ENCODE data around the gene CMKLR1.

Gene CMKLR1

DNA sequence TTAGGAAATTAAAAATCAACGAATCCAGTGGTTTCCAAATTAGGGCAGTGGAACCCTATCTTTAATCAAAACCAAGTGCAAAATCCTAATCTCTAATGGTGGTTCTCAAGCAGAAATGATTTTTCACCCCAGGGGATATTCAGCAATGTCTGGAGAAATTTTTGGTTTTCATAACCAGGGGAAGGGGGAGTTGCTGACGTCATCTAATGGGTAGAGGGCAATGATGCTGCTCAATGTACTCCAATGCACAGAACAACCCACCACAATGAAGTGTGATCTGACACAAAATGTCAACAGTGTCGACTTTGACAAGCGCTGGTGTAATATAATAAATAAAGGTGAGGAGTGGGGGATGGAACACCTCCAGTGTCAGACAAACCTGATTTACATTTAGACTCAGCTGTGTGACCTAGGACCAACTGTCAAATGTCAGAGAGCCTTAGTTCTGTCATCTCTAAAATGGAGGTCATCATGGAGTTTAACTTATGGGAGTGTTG lies 81.5 kb downstream of the CMKLR1 start:
- DNase-seq: no peak

DNA sequence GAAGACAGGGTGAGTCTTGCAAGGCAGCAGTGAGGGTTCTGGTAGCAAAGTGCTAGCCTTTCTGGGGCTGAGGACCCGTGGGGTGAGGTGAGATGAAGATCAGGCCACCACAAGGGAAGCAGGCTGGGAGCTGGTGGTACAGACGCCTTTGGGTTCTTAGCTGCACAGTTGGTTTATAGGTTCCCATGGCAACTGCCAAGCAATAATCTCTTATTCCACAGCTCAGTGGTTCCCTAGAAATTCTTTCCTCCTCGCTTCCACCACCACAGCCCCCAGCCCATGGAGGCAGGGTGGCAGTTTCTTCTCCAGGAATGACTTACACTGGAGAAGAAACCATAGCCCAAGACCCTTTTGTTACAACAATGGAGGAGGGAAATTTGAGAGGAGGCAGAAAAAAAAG lies 82.1 kb downstream of the CMKLR1 start:
- DNase-seq: no peak

DNA sequence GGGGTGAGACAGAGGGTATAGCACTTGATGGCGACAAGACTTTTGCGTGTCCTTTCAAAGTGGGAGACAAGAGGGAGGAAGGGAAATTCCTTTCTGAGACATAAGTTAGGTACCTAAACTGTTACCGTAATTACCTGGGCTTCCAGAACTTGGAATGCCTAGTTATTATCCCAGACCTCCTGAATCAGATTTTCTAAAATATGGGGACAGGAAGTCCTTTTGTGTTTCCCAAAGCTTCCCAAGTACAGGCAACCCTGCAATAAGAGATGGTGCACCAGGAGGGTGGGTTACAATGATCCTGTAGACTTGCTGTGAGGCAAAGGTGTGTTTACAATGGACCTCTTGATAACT lies 83.9 kb downstream of the CMKLR1 start:
- no peak for DNase-seq

DNA sequence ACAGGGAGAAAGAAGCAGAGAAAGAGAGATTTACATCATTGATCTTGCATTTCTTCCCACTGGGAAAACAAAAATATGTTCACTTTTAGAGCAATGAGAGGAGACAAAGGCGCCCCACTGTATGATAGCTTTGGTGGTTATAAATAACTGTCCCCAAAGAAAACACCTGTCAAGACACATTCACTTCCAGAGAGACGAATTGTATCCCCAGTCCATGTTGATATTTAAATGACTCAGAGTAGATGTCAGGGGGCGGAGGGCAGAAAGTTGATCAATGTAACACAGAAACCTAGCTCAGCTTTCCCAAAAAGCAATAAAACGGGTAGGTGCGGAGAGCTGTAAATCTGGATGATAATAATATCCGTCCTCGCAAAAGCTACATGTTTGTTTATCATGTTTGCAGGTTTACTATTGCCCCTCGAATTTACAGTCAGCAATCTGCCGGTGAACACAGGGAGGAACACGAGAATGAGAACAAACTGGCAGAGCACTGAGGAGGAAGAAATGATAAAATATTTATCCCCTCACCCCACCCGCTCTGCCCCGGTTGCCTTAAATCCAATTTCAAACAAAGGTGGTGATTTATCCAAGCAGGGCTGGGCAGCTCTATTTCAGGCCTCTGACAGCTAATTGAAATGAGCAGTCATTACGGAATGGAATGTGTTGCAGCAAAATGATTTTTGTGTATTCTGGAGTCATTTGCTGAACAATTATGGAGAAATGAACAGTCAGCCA lies 84.4 kb downstream of the CMKLR1 start:
- DNase-seq: no peak

DNA sequence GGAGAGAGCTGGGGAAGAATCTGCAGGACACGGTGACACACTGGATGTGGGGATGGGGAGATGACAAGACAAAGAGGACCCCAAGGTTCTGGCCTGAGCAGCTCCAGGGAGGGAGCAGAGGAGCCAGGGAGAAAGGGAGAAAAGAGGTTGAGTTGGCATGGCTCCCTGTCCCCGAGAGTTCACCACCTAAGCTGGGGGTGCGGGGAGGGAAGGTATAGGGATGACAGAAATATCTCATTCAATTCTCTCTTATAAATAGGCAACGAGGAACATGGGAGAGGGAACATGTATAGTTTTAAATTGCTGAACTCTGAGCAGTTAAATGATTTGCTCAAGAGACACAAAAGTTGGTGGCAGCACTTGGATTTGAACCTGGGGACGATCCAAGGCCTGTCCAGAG lies 85.1 kb downstream of the CMKLR1 start:
- DNase-seq: no peak

DNA sequence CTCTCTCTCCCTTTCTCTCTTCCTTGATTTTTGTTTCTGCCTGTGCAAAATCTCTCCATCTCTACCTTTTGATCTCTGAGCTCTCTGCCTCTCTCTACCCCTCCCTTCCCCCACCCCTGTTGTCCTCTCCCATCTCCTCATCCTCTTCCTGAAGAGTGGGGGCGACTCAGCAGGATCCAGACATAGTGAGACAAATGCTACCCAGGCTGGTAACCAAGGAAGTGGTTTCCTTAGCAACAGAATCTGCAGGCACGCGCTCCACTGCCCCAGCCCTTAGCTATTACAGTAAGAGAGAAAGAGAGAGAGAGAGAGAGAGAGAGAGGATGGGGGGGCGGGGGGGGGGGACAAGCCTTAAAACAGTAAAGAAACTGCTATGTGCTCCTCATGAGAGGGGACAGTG lies 85.6 kb downstream of the CMKLR1 start:
- no peak for DNase-seq

DNA sequence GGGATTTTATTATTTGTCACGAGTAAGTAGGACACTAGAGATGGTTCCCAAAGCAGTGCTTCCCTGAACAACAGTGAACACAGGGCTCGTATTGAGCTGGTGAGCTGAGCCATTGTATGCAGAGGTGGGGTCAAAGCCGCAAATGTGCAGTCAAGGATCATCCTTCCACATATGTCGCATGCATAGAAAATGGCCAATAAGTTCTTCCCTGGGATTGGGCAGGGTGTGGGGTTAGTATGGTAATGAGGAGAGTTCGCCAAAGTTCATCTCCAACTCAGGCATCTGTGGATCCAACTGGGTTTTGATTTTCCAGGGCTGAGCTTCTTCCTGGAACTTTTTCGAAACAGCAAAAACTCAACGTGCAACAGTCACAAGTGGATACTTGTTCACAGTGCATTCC lies 86.6 kb downstream of the CMKLR1 start:
- no peak for DNase-seq

DNA sequence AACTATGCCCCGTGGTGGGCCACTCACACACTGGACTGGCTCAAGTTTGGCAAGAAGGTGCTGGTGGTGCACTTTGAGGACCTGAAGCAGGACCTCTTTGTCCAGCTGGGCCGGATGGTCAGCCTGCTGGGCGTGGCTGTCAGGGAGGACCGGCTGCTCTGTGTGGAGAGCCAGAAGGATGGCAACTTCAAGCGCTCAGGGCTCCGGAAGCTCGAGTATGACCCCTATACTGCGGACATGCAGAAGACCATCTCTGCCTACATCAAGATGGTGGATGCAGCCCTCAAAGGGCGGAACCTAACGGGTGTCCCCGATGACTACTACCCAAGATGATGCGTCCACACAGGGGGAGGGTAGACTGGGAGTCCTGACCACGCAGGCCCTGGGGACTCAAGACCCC lies 91.1 kb downstream of the CMKLR1 start:
- DNase-seq: no peak

DNA sequence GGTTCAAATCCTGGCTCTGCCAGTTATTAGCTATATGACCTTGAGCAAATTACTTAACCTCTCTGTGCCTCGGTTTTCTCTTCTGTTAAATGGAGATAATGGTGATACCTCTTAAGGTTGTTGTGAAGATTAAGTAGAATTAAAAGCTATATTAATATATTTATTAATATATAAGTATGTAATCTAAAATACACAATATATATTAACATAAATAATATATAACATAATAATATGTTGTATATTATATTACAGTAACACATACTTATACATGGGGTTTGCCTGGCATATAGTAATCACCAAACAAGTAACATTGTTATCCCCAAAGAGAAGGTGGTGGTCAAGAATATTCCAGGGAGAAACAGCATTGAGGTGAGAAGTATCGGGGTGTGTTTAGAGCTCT lies 92.0 kb downstream of the CMKLR1 start:
- no peak for DNase-seq

DNA sequence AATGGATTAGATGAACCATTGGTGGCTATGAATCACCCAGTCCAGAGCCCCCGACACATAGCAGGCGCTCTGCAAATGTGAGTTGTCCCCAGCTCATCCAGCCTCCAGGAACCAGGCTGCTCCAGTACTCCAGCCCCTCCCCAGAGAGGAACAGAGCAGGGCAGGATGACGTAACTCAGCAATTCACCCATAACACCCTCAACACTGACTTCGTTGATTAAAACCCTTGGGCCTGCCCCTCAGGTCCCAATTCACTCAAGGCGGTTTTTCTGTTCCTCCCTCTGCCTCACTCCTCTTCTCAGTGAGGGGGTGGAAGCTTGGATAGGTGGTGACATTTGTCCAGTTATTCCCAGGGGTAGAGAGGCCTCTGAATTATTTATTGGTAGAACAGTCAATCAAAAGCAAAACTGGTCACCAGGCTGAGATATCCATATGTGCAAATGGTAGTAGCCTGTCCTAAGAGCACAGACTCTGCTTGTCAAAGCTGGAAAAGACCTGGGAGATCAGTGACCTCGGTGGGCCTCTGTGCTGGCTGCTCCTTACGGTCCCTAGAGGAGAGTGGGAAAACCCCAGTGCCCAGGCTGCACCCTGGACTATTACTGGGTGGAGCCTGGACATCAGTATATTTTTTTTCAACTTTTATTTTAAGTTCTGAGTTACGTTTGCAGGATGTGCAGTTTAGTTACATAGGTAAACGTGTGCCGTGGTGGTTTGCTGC lies 97.0 kb downstream of the CMKLR1 start:
- DNase-seq: no peak

DNA sequence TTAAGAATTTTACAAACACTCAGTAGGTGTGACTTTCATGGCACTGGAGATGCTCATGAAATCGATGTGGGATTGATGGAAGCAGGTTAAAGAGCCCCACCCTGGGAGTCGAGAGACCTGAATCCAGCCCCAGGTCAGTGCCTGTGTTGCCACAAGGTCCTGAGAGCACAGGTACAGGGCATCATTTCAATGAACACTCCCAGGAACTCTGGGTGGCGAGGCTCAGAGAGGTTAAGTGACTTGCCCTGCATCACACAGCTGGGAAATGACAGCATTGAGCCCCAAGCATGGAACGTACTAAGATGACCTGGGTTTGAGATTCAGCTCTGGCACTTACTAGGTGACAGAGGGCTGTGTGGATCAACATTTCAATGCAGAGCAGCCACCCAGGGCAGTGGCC lies 98.2 kb downstream of the CMKLR1 start:
- DNase-seq: no peak

DNA sequence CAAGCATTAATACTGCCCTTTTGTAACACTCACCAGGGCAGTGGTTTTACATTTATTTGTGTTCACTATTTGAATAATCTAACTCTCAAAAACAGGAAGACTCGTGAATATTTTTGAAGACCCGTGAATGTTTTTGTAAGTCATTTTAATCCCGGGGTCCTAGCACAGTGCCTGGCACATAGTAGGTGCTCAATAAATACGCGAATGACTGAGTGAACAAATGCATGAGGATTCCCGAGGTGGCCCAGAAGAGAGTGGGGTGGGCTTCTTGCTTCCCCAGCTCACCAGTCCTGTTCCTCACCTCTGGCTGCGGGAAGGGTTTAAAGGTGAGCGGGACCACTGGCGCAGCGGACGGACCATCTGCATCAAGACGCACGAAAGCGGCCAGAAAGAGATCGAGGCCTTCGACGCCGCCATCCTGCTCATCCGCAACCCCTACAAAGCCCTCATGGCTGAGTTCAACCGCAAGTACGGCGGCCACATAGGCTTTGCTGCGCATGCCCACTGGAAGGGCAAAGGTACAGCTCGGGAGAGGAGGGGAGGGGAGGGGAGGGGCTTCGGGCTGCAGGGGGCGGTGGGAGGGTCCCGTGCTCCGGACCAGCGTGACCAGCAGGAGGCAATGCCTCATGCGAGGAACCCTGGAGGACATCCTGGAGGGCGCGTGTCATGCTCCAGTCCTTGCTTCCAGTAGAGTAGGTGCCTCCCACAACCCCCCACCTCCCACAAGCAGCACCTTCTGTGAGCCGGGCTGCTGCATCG lies 98.9 kb downstream of the CMKLR1 start:
- no peak for DNase-seq

DNA sequence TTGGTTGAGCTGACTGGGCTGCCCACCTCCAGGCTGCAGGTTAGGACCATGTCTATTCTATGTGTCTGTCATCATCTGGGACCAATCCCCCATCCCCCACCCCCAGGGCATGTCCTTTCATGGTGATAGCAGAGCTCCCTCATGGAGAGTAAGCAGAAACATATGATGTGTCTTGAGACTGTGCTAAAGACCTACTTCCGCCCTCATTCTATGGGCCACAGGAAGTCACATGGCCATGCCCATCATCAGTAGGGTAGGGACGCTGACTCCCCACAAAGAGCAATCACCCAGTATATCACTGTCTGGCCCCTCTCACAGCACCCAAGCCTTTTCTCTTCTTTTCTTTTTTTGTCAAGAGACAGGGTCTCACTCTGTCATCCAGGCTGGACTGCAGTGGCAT lies 99.7 kb downstream of the CMKLR1 start:
- DNase-seq: no peak

DNA sequence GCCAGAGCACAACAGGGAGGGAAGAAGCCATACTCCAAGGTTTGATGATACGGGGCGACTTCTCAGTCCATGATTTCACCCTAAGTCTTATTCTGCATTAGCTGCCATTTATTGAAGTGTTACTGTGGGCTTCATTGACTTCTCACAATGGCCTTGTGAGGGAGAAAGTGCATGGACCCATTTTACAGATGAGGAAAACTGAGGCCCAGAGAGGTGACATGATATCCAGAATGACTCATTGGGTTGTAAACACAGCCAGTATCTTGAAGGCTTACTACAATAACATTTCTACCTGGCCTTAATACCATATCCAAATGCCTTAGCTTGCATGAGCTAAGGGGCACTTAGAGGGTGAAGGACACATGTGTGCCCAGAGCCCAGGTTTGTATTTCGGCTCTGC lies 100.6 kb downstream of the CMKLR1 start:
- no peak for DNase-seq

All from T1000 (cell line).